Smooth muscle cell (in vitro differentiated cells): ENCODE results near the gene WRNIP1. TPM values are rescaled to one million over a fixed set of nuclear protein-coding genes. Genes with fewer than 3 reads are reported as not detected.

Experiments used
- DNase-seq: peaks from one replicate; lab custom pipeline; 2025; ENCODE audit not compliant: unreplicated experiment; lab: John Stamatoyannopoulos, UW
- H2AFZ ChIP-seq: fragments of 200-600 bp; sonication (generic); 2 replicates; pipeline ENCODE4 v1.6.0; 2016; ENCODE audit warnings: antibody characterized with exemption, low read depth, mild to moderate bottlenecking
- H3F3A ChIP-seq: fragments of 200-600 bp; sonication (generic); 2 replicates; pipeline ENCODE4 v1.6.0; 2017; ENCODE audit warnings: antibody characterized with exemption, low read depth
- H3K27ac ChIP-seq: fragments of 200-600 bp; sonication (generic); 2 replicates; pipeline ENCODE4 v1.5.1; 2016; ENCODE audit warnings: low read depth, mild to moderate bottlenecking
- H3K27me3 ChIP-seq: fragments of 200-600 bp; sonication (generic); 2 replicates; pipeline ENCODE4 v1.6.1; 2016; ENCODE audit warnings: low read depth, mild to moderate bottlenecking
- H3K36me3 ChIP-seq: fragments of 200-600 bp; sonication (generic); 2 replicates; pipeline ENCODE4 v1.5.1; 2016; ENCODE audit warnings: low read depth
- H3K4me1 ChIP-seq: fragments of 200-600 bp; sonication (generic); 2 replicates; pipeline ENCODE4 v1.5.1; 2016; ENCODE audit warnings: low read depth
- H3K4me2 ChIP-seq: fragments of 200-600 bp; sonication (generic); 2 replicates; pipeline ENCODE4 v1.6.0; 2016; ENCODE audit warnings: mild to moderate bottlenecking
- H3K4me3 ChIP-seq: fragments of 200-600 bp; sonication (generic); 2 replicates; pipeline ENCODE4 v1.5.1; 2016; ENCODE audit warnings: mild to moderate bottlenecking
- H3K79me2 ChIP-seq: fragments of 200-600 bp; sonication (generic); 2 replicates; pipeline ENCODE4 v1.6.0; 2016; ENCODE audit warnings: low read depth, mild to moderate bottlenecking
- H3K9ac ChIP-seq: fragments of 200-600 bp; sonication (generic); 2 replicates; pipeline ENCODE4 v1.6.0; 2016; ENCODE audit warnings: low read depth
- H3K9me3 ChIP-seq: fragments of 200-600 bp; sonication (generic); replicated peaks from 2 replicates; pipeline ENCODE4 v1.5.1; 2016; ENCODE audit warnings: low read depth
- H4K20me1 ChIP-seq: fragments of 200-600 bp; sonication (generic); 2 replicates; pipeline ENCODE4 v1.6.0; 2016; ENCODE audit warnings: low read depth
- CTCF ChIP-seq: fragments of 200-600 bp; sonication (generic); IDR thresholded peaks from 2 replicates; pipeline ENCODE4 v1.5.1; 2017; ENCODE audit warnings: borderline replicate concordance, mild to moderate bottlenecking, antibody characterized with exemption; ENCODE audit not compliant: insufficient read depth, poor library complexity, severe bottlenecking
- WGBS: methylation state at CpG from one replicate; pipeline ENCODE4 v1.1.7; 2016; ENCODE audit warnings: low lambda C conversion rate; 5-methylcytosine and 5-hydroxymethylcytosine counted together
- polyA plus RNA-seq: library from polyadenylated mRNA; unstranded; fragments of >200 nt; fragmentation: Nextera tagmentation; extraction: Ambion mirVana; gene quantifications from 2 replicates; pipeline ENCODE4 v1.2.1, GENCODE V29; 2016
- total RNA-seq: library from RNA; depleted of rRNA; stranded (reverse); fragments of >200 nt; gene quantifications from 2 replicates; pipeline ENCODE4 v1.2.3, GENCODE V29; 2014

WRNIP1 gene
- total and polyA plus RNA-seq, 2 experiments from 2014 or later: 20.0 to 29.6 TPM

- no peak overlapping the region for H3K9ac ChIP-seq
- H3K4me3 ChIP-seq: no peak overlapping the region
- H3K4me1 ChIP-seq: no peaks in the 10 kb centered on the region
- no peaks in the 10 kb centered on the region for H3K9me3 ChIP-seq
- no peak overlapping the region for H3K4me2 ChIP-seq
- no peaks in the 10 kb centered on the region for H3F3A ChIP-seq
- no peaks in the 10 kb centered on the region for H3K79me2 ChIP-seq
- no peak for DNase-seq
- H3K27me3 ChIP-seq: no peaks in the 10 kb centered on the region
- no peaks in the 10 kb centered on the region for H3K36me3 ChIP-seq
- TF ChIP-seq CTCF: no peak
- no peak overlapping the region for H2AFZ ChIP-seq
- no peak overlapping the region for H3K27ac ChIP-seq
- WGBS: 91% methylated on average over 7 of the region's 7 CpGs
- no peaks in the 10 kb centered on the region for H4K20me1 ChIP-seq
Measured at GRCh38 chr6:2803731-2804429, 38.7 kb downstream of the WRNIP1 start.

DNA sequence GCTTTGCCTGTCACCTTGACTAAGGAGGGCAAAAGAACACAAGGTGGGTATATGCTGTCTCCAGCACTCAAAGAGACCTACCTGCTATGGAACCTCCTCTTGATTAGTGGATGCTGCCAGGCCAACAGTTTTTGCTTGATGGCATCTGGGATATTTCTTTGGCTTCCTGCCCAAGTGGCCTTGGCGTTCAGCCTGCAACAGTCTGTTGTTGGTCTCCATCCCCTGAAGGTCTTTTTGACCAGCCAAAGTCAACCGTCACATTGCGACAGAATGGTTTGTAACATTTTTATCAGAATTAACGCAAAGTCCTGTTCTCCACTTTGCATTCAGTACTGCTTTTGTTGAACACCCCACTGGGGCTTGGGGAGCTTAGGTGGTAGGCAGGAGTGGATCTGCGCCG, 39.3 kb downstream of the WRNIP1 start:
- H3K9ac ChIP-seq: no peak overlapping the region
- TF ChIP-seq CTCF: no peak

DNA sequence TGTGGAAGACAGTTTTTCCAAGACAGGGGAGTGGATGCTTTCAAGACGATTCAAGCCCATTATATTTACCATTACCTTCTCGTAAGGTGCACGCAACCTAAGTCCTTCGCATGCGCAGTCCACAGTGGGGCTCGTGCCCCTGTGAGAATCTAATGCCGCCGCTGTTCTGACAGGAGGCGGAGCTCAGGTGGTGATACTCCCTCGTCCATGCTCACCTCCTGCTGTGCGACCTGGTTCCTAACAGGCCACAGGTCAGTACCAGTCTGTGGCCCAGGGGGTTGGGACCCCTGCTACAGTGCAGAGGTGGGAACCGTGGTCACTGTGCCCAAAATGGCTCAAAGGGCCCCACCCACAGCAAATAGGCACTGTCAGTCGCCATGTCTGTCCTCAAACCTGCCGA, 39.8 kb downstream of the WRNIP1 start:
- Histone ChIP-seq H3K4me2 (no peak overlapping the region), H3K4me3 (no peak overlapping the region), H3K27me3 (no peaks in the 10 kb centered on the region), H4K20me1 (no peaks in the 10 kb centered on the region), H3K4me1 (no peaks in the 10 kb centered on the region), H3K36me3 (no peaks in the 10 kb centered on the region), H3F3A (no peaks in the 10 kb centered on the region), H3K79me2 (no peaks in the 10 kb centered on the region), H2AFZ (no peak overlapping the region), H3K27ac (no peak overlapping the region), H3K9me3 (no peaks in the 10 kb centered on the region), H3K9ac (no peak overlapping the region)
- TF ChIP-seq CTCF: no peak
- no peak for DNase-seq
- 96% methylated on average over 14 of the region's 14 CpGs for WGBS

More for the DNA sequence above, 39.3 kb downstream of the WRNIP1 start:
- H4K20me1 ChIP-seq: no peaks in the 10 kb centered on the region
- H3K79me2 ChIP-seq: no peaks in the 10 kb centered on the region
- no peaks in the 10 kb centered on the region for H3K27me3 ChIP-seq
- 97% methylated on average over 6 of the region's 6 CpGs for whole genome bisulfite sequencing
- H3K27ac ChIP-seq: no peak overlapping the region
- H3K4me2 ChIP-seq: no peak overlapping the region
- no peaks in the 10 kb centered on the region for H3K36me3 ChIP-seq
- H3F3A ChIP-seq: no peaks in the 10 kb centered on the region
- no peak overlapping the region for H2AFZ ChIP-seq
- H3K9me3 ChIP-seq: no peaks in the 10 kb centered on the region
- no peaks in the 10 kb centered on the region for H3K4me1 ChIP-seq
- DNase-seq: no peak
- no peak overlapping the region for H3K4me3 ChIP-seq

DNA sequence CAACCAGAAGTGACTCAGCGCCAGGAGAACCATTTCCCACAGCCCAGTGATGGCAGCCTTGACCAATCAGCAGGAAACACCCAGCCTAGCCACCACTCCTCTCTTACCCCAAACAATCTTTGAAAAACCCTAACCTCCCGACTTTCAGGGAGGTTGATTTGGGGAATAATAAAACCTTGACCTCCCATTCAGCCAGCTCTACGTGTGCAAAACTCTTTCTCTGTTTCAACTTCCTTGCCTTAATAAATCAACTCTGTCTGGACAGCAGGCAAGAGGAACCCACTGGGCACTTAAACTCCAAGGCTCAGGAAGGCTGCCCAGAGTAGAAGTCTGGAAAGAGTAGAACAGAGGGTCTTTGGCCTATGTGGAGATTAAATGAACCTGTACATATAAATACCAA, 41.5 kb downstream of the WRNIP1 start:
- H3K79me2 ChIP-seq: no peaks in the 10 kb centered on the region
- H3K4me3 ChIP-seq: no peak overlapping the region
- H2AFZ ChIP-seq: no peak overlapping the region
- no peak overlapping the region for H3K27ac ChIP-seq
- no peaks in the 10 kb centered on the region for H3F3A ChIP-seq
- no peak overlapping the region for H3K9ac ChIP-seq
- no peaks in the 10 kb centered on the region for H3K27me3 ChIP-seq
- WGBS: 85% methylated on average over 3 of the region's 3 CpGs
- no peaks in the 10 kb centered on the region for H4K20me1 ChIP-seq
- H3K36me3 ChIP-seq: no peaks in the 10 kb centered on the region
- TF ChIP-seq CTCF: no peak
- no peak for DNase-seq
- H3K4me2 ChIP-seq: no peak overlapping the region
- no peaks in the 10 kb centered on the region for H3K9me3 ChIP-seq
- H3K4me1 ChIP-seq: no peaks in the 10 kb centered on the region
